ENCODE results near the gene BSN.

Gene BSN

GRCh38 chr3:49715611-49716121 lies 161.4 kb downstream of the BSN start:
- TF ChIP-seq FOXM1 (IDR thresholded peaks at IDR 0.05; ENCODE audit: borderline replicate concordance, low read depth) (no peak), EP300 (IDR thresholded peaks at IDR 0.05; ENCODE audit: borderline replicate concordance) (no peak), ZBTB7A (IDR thresholded peaks at IDR 0.05; ENCODE audit: low read depth) (no peak), TCF12 (IDR thresholded peaks at IDR 0.05; ENCODE audit: low read depth) (no peak), RAD21 (IDR thresholded peaks at IDR 0.05; ENCODE audit: low read depth) (no peak), NFIC (IDR thresholded peaks at IDR 0.05) (no peak), YY1 (IDR thresholded peaks at IDR 0.05; ENCODE audit: low read depth) (no peak), TEAD4 (IDR thresholded peaks at IDR 0.05) (no peak), EGR1 (IDR thresholded peaks at IDR 0.05) (no peak), TAF1 (IDR thresholded peaks at IDR 0.05; ENCODE audit: low read depth) (no peak), CREB1 (IDR thresholded peaks at IDR 0.05; ENCODE audit: low read depth) (no peak), CEBPB (IDR thresholded peaks at IDR 0.05) (no peak)
- TF ChIP-seq, protein P1, sequence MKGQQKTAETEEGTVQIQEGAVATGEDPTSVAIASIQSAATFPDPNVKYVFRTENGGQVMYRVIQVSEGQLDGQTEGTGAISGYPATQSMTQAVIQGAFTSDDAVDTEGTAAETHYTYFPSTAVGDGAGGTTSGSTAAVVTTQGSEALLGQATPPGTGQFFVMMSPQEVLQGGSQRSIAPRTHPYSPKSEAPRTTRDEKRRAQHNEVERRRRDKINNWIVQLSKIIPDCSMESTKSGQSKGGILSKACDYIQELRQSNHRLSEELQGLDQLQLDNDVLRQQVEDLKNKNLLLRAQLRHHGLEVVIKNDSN (IDR thresholded peaks at IDR 0.05): no peak
- TF ChIP-seq, protein P2, sequence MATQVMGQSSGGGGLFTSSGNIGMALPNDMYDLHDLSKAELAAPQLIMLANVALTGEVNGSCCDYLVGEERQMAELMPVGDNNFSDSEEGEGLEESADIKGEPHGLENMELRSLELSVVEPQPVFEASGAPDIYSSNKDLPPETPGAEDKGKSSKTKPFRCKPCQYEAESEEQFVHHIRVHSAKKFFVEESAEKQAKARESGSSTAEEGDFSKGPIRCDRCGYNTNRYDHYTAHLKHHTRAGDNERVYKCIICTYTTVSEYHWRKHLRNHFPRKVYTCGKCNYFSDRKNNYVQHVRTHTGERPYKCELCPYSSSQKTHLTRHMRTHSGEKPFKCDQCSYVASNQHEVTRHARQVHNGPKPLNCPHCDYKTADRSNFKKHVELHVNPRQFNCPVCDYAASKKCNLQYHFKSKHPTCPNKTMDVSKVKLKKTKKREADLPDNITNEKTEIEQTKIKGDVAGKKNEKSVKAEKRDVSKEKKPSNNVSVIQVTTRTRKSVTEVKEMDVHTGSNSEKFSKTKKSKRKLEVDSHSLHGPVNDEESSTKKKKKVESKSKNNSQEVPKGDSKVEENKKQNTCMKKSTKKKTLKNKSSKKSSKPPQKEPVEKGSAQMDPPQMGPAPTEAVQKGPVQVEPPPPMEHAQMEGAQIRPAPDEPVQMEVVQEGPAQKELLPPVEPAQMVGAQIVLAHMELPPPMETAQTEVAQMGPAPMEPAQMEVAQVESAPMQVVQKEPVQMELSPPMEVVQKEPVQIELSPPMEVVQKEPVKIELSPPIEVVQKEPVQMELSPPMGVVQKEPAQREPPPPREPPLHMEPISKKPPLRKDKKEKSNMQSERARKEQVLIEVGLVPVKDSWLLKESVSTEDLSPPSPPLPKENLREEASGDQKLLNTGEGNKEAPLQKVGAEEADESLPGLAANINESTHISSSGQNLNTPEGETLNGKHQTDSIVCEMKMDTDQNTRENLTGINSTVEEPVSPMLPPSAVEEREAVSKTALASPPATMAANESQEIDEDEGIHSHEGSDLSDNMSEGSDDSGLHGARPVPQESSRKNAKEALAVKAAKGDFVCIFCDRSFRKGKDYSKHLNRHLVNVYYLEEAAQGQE (IDR thresholded peaks at IDR 0.05; ENCODE audit: low read depth): no peak
- TF ChIP-seq, protein P3, sequence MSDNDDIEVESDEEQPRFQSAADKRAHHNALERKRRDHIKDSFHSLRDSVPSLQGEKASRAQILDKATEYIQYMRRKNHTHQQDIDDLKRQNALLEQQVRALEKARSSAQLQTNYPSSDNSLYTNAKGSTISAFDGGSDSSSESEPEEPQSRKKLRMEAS (IDR thresholded peaks at IDR 0.05): no peak

DNA sequence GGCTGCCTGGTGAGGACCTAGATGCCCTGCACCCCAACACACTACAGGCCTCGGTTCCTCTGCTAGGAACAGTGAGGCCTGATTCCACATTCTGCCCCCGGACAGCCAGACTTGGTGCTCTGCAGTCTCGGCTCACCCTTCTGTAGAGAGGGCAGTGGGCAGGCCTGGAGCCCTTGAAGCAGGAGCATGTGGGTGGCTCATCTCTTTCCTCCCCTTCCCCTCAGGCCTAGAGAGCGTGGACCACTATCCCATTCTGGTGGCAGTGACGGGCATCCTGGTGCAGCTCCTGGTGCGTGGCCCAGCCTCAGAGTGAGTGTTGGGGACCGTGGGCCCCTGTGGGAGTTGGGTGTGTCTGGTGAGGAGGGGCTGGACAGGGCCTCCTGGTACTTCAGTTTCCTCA lies 161.9 kb downstream of the BSN start:
- TF ChIP-seq CEBPB (IDR thresholded peaks at IDR 0.05) (no peak), EP300 (IDR thresholded peaks at IDR 0.05; ENCODE audit: borderline replicate concordance) (no peak), FOXM1 (IDR thresholded peaks at IDR 0.05; ENCODE audit: borderline replicate concordance, low read depth) (no peak), YY1 (IDR thresholded peaks at IDR 0.05; ENCODE audit: low read depth) (no peak), ZBTB7A (IDR thresholded peaks at IDR 0.05; ENCODE audit: low read depth) (no peak), EGR1 (IDR thresholded peaks at IDR 0.05) (no peak), NFIC (IDR thresholded peaks at IDR 0.05) (no peak)

- TF ChIP-seq CEBPB (IDR thresholded peaks at IDR 0.05): no peak
- TF ChIP-seq, protein P1 (IDR thresholded peaks at IDR 0.05): no peak
- TF ChIP-seq EP300 (IDR thresholded peaks at IDR 0.05; ENCODE audit: borderline replicate concordance): no peak
- TF ChIP-seq EGR1 (IDR thresholded peaks at IDR 0.05): no peak
- no peak for TF ChIP-seq TAF1 (IDR thresholded peaks at IDR 0.05; ENCODE audit: low read depth)
- TF ChIP-seq TCF12 (IDR thresholded peaks at IDR 0.05; ENCODE audit: low read depth): no peak
- TF ChIP-seq, protein P3 (IDR thresholded peaks at IDR 0.05): no peak
- TF ChIP-seq, protein P2 (IDR thresholded peaks at IDR 0.05; ENCODE audit: low read depth): no peak
- TF ChIP-seq YY1 (IDR thresholded peaks at IDR 0.05; ENCODE audit: low read depth): no peak
- no peak for TF ChIP-seq TEAD4 (IDR thresholded peaks at IDR 0.05)
- no peak for TF ChIP-seq ZBTB7A (IDR thresholded peaks at IDR 0.05; ENCODE audit: low read depth)
- TF ChIP-seq NFIC (IDR thresholded peaks at IDR 0.05): no peak
- no peak for TF ChIP-seq CREB1 (IDR thresholded peaks at IDR 0.05; ENCODE audit: low read depth)
- no peak for TF ChIP-seq RAD21 (IDR thresholded peaks at IDR 0.05; ENCODE audit: low read depth)
- no peak for TF ChIP-seq FOXM1 (IDR thresholded peaks at IDR 0.05; ENCODE audit: borderline replicate concordance, low read depth)
These were observed 162.5 kb downstream of the BSN start for GRCh38 chr3:49716691-49717210.

GRCh38 chr3:49717211-49717958 lies 163.1 kb downstream of the BSN start:
- no peak for TF ChIP-seq FOXM1 (IDR thresholded peaks at IDR 0.05; ENCODE audit: borderline replicate concordance, low read depth)
- no peak for TF ChIP-seq RAD21 (IDR thresholded peaks at IDR 0.05; ENCODE audit: low read depth)
- TF ChIP-seq, protein P1 (IDR thresholded peaks at IDR 0.05): no peak
- TF ChIP-seq TCF12 (IDR thresholded peaks at IDR 0.05; ENCODE audit: low read depth): no peak
- TF ChIP-seq ZBTB7A (IDR thresholded peaks at IDR 0.05; ENCODE audit: low read depth): no peak
- no peak for TF ChIP-seq EP300 (IDR thresholded peaks at IDR 0.05; ENCODE audit: borderline replicate concordance)
- TF ChIP-seq, protein P2 (IDR thresholded peaks at IDR 0.05; ENCODE audit: low read depth): no peak
- TF ChIP-seq CEBPB (IDR thresholded peaks at IDR 0.05): no peak
- TF ChIP-seq TEAD4 (IDR thresholded peaks at IDR 0.05): no peak
- no peak for TF ChIP-seq YY1 (IDR thresholded peaks at IDR 0.05; ENCODE audit: low read depth)
- TF ChIP-seq CREB1 (IDR thresholded peaks at IDR 0.05; ENCODE audit: low read depth): no peak
